Measurements from ENCODE around the gene EIF4EBP2.
A peak's percentile ranks its signal among the peaks of the same experiment; 100 is the strongest.

Gene EIF4EBP2

GRCh38 chr10:70370766-70371165, 33.2 kb upstream of the EIF4EBP2 start:
- Mint-ChIP-seq H3K4me1 (no peaks in the 10 kb centered on the region), H3K9me3 (no peaks in the 10 kb centered on the region), H3K27me3 (no peaks in the 10 kb centered on the region), H3K4me3 (no peak overlapping the region), H3K27ac (peak overlapping the region in 1 of 2 donors; percentile 54)
- ATAC-seq (no peak), DNase-seq (no peak)

DNA sequence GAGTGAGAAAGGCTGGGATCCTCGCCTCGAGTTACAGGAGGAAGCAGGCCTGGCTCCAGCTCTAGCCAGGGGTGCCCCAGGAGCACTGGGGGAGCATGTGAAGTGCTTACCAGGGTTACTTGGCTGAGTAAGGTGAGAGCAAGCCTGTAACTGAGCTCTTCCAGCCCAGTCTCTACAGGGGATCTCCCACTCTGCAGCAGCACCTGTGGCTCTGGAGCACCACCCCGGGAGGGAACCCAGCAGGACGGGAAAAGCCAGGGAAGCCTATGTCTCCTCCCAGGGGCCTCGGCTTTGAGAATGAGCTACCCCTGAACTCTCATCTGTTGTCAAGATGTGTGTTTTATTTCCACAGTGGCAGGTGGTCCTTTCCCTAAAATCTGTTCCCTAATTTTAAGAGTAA, 32.1 kb upstream of the EIF4EBP2 start:
- ATAC-seq, result no peak
- H3K27ac Mint-ChIP-seq, result no peak overlapping the region
- no peak overlapping the region for H3K4me3 Mint-ChIP-seq

DNA sequence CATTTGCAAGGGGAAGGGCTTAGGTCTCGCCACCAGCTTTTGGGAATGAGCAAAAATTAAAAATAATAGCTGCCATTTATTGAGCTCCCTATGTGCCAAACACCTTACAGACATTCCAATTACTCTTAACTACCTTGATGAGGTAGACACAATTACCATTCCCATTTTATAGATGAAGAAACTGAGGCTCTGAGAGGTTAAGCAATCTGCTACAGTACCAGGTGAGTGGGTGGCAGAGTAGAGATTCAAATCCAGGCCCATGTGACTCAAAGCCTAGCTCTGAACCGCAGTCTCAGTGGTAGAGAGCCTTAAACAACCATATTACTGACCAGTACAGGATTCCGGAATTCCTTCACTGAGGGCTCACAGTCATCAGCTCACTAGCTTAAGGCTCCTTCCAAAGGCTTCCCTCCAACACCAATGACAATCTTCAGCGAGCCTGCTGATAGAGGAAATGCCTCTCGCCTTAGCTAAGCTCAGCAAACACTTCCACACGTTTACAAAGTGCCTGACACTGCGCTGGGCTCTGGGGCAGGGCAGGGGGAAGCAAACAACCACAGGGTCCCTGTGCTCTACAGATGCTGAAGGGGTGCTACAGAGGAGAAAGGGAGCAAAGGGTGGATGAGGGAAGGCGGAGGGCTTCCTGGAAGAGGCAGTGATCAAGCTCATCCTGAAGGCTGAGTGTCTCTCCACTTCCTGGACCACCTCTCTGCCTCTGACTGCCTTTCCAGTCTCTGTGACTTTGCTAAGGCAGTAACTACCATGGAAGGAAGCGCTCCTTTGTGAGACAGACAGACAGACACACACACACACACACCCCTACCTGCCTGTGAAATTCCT, 28.9 kb upstream of the EIF4EBP2 start:
- DNase-seq, result no peak
- no peaks in the 10 kb centered on the region for H3K4me1 Mint-ChIP-seq
- H3K27ac Mint-ChIP-seq, result no peak overlapping the region
- no peaks in the 10 kb centered on the region for H3K27me3 Mint-ChIP-seq
- H3K9me3 Mint-ChIP-seq, result peaks cover 0 to 8% of the 10 kb centered on the region in 2 donors
- no peak for ATAC-seq
- no peak overlapping the region for H3K4me3 Mint-ChIP-seq

More for the DNA sequence above, 32.1 kb upstream of the EIF4EBP2 start:
- Mint-ChIP-seq H3K9me3 (no peaks in the 10 kb centered on the region), H3K4me1 (no peaks in the 10 kb centered on the region), H3K27me3 (no peaks in the 10 kb centered on the region)
- no peak for DNase-seq

GRCh38 chr10:70376436-70377378, 27.2 kb upstream of the EIF4EBP2 start:
- no peak for ATAC-seq
- no peak for DNase-seq
- Mint-ChIP-seq H3K4me3 (no peak overlapping the region), H3K27ac (no peak overlapping the region), H3K4me1 (peaks cover 13% of the 10 kb centered on the region), H3K9me3 (peaks cover 0 to 8% of the 10 kb centered on the region in 2 donors), H3K27me3 (peaks cover 15% of the 10 kb centered on the region)

DNA sequence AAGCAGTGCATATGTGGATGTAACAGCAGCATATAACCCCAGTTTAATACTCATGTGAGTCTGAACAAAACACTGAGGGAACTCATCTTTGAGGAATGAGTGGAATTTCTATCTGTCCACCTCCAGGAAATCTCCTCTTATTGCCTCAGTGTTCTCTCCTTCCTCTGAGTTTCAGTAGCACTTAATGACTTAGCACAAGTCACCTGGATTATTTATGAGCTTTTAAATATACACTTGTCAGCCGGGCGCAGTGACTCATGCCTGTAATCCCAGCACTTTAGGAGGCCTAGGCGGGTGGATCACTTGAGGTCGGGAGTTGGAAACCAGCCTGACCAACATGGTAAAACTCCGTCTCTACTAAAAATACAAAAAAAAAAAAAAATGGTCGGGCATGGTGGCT, 25.8 kb upstream of the EIF4EBP2 start:
- H3K27ac Mint-ChIP-seq, result no peak overlapping the region
- DNase-seq (no peak), ATAC-seq (no peak)
- peaks cover 19% of the 10 kb centered on the region for H3K27me3 Mint-ChIP-seq
- H3K9me3 Mint-ChIP-seq, result peaks cover 0 to 8% of the 10 kb centered on the region in 2 donors
- H3K4me1 Mint-ChIP-seq, result peaks cover 22% of the 10 kb centered on the region
- H3K4me3 Mint-ChIP-seq, result no peak overlapping the region

DNA sequence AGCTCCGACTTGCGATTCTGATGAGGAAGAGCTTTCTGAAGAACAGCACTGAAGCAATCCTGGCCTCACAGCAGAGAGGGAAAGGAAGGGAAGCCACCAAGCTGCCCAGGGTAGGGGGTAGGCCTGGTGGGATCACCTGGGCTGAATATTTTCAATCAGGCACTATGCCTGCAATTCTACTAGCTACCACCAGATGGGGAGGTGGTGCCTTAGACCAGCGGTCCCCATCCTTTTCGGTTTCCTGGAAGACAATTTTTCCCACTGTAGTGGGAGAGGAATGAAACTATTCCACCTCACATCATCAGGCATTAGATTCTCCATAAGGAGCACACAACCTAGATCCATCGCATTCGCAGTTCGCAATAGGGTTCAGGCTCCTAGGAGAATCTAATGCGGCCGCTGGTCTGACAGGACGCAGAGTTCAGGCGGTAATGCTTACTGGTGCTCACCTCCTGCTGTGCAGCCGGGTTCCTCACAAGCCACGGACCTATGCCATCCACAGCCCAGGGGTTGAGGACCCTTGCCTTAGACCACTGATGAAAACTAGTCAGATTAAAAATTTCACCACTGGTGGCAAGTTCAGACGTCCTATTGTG, 24.3 kb upstream of the EIF4EBP2 start:
- DNase-seq (no peak), ATAC-seq (no peak)
- Mint-ChIP-seq H3K4me1 (peaks cover 24% of the 10 kb centered on the region), H3K9me3 (peaks cover 0 to 8% of the 10 kb centered on the region in 2 donors), H3K27ac (no peak overlapping the region), H3K27me3 (peaks cover 27% of the 10 kb centered on the region), H3K4me3 (no peak overlapping the region)

DNA sequence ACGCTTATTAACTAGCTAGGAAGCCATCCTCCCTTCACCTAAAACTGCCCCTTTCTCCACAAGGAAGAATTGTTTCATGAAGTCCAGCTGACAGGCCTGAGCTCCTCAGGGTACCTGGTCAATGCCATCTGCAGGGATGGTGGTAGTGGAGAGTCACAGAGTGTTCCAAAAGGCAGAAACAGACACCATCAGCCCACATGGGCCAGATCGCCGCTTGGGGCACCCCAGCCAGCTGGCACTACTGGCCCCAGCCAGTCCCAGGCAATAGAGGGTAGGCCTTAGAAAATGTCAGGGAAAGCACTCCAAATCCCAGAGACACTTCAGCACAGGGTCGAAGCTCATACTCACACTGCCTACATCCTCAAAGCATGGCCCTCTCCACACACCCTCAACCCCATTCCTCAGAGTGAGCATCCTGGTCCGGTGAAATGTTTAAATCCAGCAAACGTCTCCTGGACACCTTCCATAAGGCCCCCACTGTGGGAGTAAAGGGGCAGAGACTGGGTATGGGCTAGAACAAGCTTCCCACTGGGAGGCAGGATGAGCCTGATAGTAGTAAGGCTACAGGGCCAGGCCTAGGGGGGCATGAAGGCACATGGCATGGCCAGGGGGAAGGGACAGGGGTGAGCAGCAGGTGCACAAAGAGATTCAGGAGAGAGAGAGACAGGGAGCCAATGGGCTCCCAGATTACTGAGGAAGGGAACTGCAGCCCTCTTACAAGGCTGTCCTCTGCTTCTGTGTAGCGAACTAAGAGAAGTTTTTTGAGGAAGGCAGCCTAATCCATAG, 23.4 kb upstream of the EIF4EBP2 start:
- peaks cover 24% of the 10 kb centered on the region for H3K4me1 Mint-ChIP-seq
- no peak overlapping the region for H3K27ac Mint-ChIP-seq
- ATAC-seq, result no peak
- H3K9me3 Mint-ChIP-seq, result peaks cover 0 to 8% of the 10 kb centered on the region in 2 donors
- no peak for DNase-seq
- peaks cover 27% of the 10 kb centered on the region for H3K27me3 Mint-ChIP-seq
- peak overlapping the region; percentile 41 to 80 for H3K4me3 Mint-ChIP-seq

- peak; percentile 68 for ATAC-seq
- Mint-ChIP-seq H3K4me1 (peaks cover 24% of the 10 kb centered on the region), H3K4me3 (peak overlapping the region; percentile 80 to 91), H3K27ac (no peak overlapping the region), H3K27me3 (peaks cover 27% of the 10 kb centered on the region), H3K9me3 (peaks cover 0 to 8% of the 10 kb centered on the region in 2 donors)
- no peak for DNase-seq
Observed at GRCh38 chr10:70381471-70382421, 22.2 kb upstream of the EIF4EBP2 start.

DNA sequence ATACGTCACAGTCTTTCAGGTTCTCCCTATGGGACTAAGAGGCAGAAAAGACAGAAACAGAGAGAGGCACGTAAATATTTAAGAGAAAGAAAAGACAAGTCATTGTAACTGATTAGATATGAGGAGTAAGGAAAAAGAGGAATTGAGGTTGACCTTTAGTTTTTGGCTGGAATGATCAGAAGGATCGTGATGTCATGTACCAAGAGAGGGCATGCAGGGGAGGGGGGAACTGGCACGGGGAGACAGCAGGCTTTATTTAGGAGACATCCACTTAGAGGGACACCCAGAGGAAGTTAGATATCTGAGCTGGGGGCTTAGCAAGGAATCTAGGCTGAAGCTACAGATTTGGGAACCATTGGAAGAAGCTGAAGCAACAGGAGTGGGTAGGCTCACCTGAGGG, 12.3 kb upstream of the EIF4EBP2 start:
- DNase-seq, result no peak
- Mint-ChIP-seq H3K4me3 (no peak overlapping the region), H3K27ac (no peak overlapping the region), H3K27me3 (peaks cover 23% of the 10 kb centered on the region), H3K9me3 (no peaks in the 10 kb centered on the region), H3K4me1 (peaks cover 6% of the 10 kb centered on the region)
- ATAC-seq, result no peak

DNA sequence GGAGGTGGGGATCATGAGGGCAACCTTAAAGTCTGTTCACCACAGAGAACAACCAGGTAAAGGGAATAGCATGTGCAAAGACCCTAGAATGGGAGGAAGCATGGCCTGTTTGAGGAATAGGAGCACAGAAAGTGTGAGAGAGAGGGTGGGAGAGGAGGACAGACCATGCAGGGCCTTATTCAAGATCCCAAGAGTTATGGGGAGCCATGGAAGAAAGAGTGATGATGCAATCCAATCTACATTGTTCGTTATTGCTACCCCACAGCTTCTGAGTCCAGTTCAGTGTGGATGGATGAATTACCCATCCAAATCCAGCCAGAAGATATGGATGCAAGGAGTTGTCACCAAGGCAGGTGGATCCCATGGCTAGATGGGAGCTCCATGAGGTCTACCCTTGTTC, 7.8 kb upstream of the EIF4EBP2 start:
- no peaks in the 10 kb centered on the region for H3K9me3 Mint-ChIP-seq
- H3K4me3 Mint-ChIP-seq, result no peak overlapping the region
- DNase-seq, result no peak
- no peaks in the 10 kb centered on the region for H3K4me1 Mint-ChIP-seq
- no peak overlapping the region for H3K27ac Mint-ChIP-seq
- no peak for ATAC-seq
- H3K27me3 Mint-ChIP-seq, result peaks cover 11% of the 10 kb centered on the region

- H3K9me3 Mint-ChIP-seq, result no peaks in the 10 kb centered on the region
Observed at GRCh38 chr10:70399177-70399576, 4.8 kb upstream of the EIF4EBP2 start.

GRCh38 chr10:70403483-70404035, 386 bp upstream of the EIF4EBP2 start:
- Mint-ChIP-seq H3K4me1 (peaks cover 41% of the 10 kb centered on the region), H3K9me3 (no peaks in the 10 kb centered on the region), H3K27ac (peak overlapping the region; percentile 84 to 87), H3K27me3 (no peaks in the 10 kb centered on the region), H3K4me3 (peak overlapping the region; percentile 96 to 100)
- peak; percentile 2 for ATAC-seq
- DNase-seq, result no peak

More at GRCh38 chr10:70399177-70399576, 4.8 kb upstream of the EIF4EBP2 start:
- Mint-ChIP-seq H3K27me3 (no peaks in the 10 kb centered on the region), H3K27ac (peak overlapping the region in 1 of 2 donors; percentile 34), H3K4me3 (no peak overlapping the region), H3K4me1 (peaks cover 13% of the 10 kb centered on the region)
- no peak for ATAC-seq
- no peak for DNase-seq

GRCh38 chr10:70404787-70405036, 767 bp downstream of the EIF4EBP2 start:
- no peaks in the 10 kb centered on the region for H3K27me3 Mint-ChIP-seq
- peak overlapping the region; percentile 96 to 97 for H3K27ac Mint-ChIP-seq
- no peak for DNase-seq
- H3K4me3 Mint-ChIP-seq, result peak overlapping the region; percentile 96 to 100
- no peaks in the 10 kb centered on the region for H3K9me3 Mint-ChIP-seq
- peak; percentile 14 for ATAC-seq
- peaks cover 51% of the 10 kb centered on the region for H3K4me1 Mint-ChIP-seq

Measured in stimulated activated naive CD8-positive, alpha-beta T cell treated with anti-CD3 and anti-CD28 coated beads, Interleukin-15, amount 100 ng/mL, for 72 hours (primary cell).